Globus pallidus (tissue), 1 donor: ENCODE measurements around the gene CENPN.
A peak's percentile ranks its signal among the peaks of the same experiment; 100 is the strongest.

Source experiments
- DNase-seq: peaks from one replicate; pipeline ENCODE4 v3.0.0-alpha.2; 2015; ENCODE audit warnings: low spot score

The CENPN gene

DNA sequence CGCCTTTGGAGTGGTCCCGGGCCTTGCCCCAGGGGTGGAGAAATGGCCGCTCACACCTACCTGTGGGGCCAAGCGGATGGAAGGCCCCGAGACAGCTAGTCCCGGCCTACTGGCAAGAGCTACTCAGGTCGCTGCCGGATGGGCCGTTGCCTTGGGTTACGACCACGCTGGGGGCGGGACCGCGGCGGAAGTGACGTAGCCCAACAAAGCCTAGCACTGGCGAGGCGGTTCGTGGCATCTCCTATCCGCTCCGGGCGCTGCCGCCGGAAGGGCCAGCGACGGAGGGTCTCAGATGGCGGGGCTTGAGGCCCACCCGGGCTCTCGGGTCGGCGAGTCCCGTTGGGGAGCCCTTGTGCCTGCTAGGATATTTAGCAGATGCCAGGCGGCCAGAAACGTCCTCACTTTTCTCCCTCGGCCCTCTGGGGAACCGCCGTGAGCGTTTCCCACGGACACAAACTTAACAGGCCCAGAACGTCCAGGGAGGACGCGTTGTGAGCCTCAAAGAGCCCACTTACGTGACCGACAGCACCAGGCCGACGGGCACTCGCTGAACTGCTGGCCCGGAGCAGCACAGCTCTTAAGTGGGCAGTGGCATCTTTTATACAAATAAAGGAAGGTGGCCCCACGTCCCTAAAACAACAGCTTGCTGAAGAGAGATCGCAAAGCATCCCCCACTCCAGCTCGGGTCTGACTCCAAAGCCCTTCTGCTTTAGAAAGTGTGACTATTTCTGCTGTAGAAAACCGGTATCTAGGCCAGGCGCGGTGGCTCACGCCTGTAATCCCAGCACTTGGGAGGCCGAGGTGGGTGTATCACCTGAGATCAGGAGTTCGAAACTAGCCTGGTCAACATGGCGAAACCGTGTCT is 70.3 kb downstream of the CENPN start, which contains the start of gene C16orf46:
TSS of gene C16orf46 (minus strand) at position 163 of the 865 bp plus-strand sequence. CDS start 13,283 bp downstream, outside the sequence.
- peak; percentile 96 for DNase-seq

GRCh38 chr16:81080233-81080632 is 73.2 kb downstream of the CENPN start:
- DNase-seq = peak; percentile 28

GRCh38 chr16:81081014-81081413 is 74.0 kb downstream of the CENPN start:
- no peak for DNase-seq
